SK-N-SH treated with all-trans-retinoic acid at 6 μM for 48 hours (cell line): ENCODE data around the gene RMND5A.

Experiments
- ATAC-seq: fragments of 200-7000 bp; cut with Tn5 transposase; 3 replicates; pipeline ENCODE4 v1.9.1; 2020; ENCODE audit warnings: mild to moderate bottlenecking, moderate library complexity
- ARNTL ChIP-seq: fragments of 450-650 bp; formaldehyde crosslinking; IDR thresholded peaks from 2 replicates; pipeline ENCODE4 v1.5.0; 2020; ENCODE audit warnings: low read depth, mild to moderate bottlenecking, moderate library complexity, borderline replicate concordance
- BACH2 ChIP-seq: fragments of 250-450 bp; sonication (Bioruptor Pico); IDR thresholded peaks from 2 replicates; pipeline ENCODE4 v1.9.0; 2021; ENCODE audit warnings: mild to moderate bottlenecking, borderline replicate concordance
- CREB5 ChIP-seq: fragments of 250-450 bp; sonication (Bioruptor Pico); IDR thresholded peaks from 2 replicates; pipeline ENCODE4 v1.5.1; 2020; ENCODE audit warnings: low read depth, mild to moderate bottlenecking, moderate library complexity
- CSDC2 ChIP-seq: fragments of 250-450 bp; sonication (Bioruptor Pico); IDR thresholded peaks from 2 replicates; pipeline ENCODE4 v1.5.0; 2020; ENCODE audit warnings: mild to moderate bottlenecking, moderate library complexity
- CSRNP3 ChIP-seq: fragments of 250-450 bp; sonication (Bioruptor Pico); IDR thresholded peaks from 2 replicates; pipeline ENCODE4 v1.5.1; 2021; ENCODE audit warnings: mild to moderate bottlenecking, moderate library complexity
- ESRRG ChIP-seq: fragments of 250-450 bp; sonication (Bioruptor Pico); IDR thresholded peaks from 2 replicates; pipeline ENCODE4 v1.6.1; 2021; ENCODE audit warnings: mild to moderate bottlenecking
- GLIS3 ChIP-seq: fragments of 250-450 bp; sonication (Bioruptor Pico); IDR thresholded peaks from 2 replicates; pipeline ENCODE4 v1.5.0; 2020; ENCODE audit warnings: mild to moderate bottlenecking, moderate library complexity
- ISL1 ChIP-seq: fragments of 250-450 bp; sonication (Bioruptor Pico); IDR thresholded peaks from 2 replicates; pipeline ENCODE4 v2.1.2; 2022; ENCODE audit warnings: mild to moderate bottlenecking, moderate library complexity
- OSR1 ChIP-seq: fragments of 250-450 bp; sonication (Bioruptor Pico); IDR thresholded peaks from 2 replicates; pipeline ENCODE4 v1.8.0; 2022; ENCODE audit warnings: moderate library complexity, mild to moderate bottlenecking, inconsistent platforms
- PATZ1 ChIP-seq: fragments of 250-450 bp; sonication (Bioruptor Pico); IDR thresholded peaks from 2 replicates; pipeline ENCODE4 v1.8.0; 2020; ENCODE audit warnings: mild to moderate bottlenecking, moderate library complexity, borderline replicate concordance
- POU6F1 ChIP-seq: fragments of 250-450 bp; sonication (Bioruptor Pico); IDR thresholded peaks from 2 replicates; pipeline ENCODE4 v1.8.0; 2021; ENCODE audit warnings: low read depth, mild to moderate bottlenecking, moderate library complexity, borderline replicate concordance
- SNAI2 ChIP-seq: fragments of 250-450 bp; sonication (Bioruptor Pico); IDR thresholded peaks from 2 replicates; pipeline ENCODE4 v1.5.0; 2020; ENCODE audit warnings: mild to moderate bottlenecking, moderate library complexity
- TCF4 ChIP-seq: fragments of 250-450 bp; sonication (Bioruptor Pico); IDR thresholded peaks from 2 replicates; pipeline ENCODE4 v1.8.0; 2021; ENCODE audit warnings: mild to moderate bottlenecking, moderate library complexity, borderline replicate concordance
- TOX ChIP-seq: fragments of 250-450 bp; sonication (Bioruptor Pico); IDR thresholded peaks from 2 replicates; pipeline ENCODE4 v1.8.0; 2021; ENCODE audit warnings: mild to moderate bottlenecking, moderate library complexity, borderline replicate concordance
- TSHZ2 ChIP-seq: fragments of 250-450 bp; sonication (Bioruptor Pico); IDR thresholded peaks from 2 replicates; pipeline ENCODE4 v1.5.0; 2020; ENCODE audit warnings: mild to moderate bottlenecking, moderate library complexity
- ZC3H10 ChIP-seq: fragments of 250-450 bp; sonication (Bioruptor Pico); IDR thresholded peaks from 2 replicates; pipeline ENCODE4 v1.5.1; 2021; ENCODE audit warnings: mild to moderate bottlenecking, moderate library complexity
- ZFP3 ChIP-seq: fragments of 250-450 bp; sonication (Bioruptor Pico); IDR thresholded peaks from 2 replicates; pipeline ENCODE4 v1.5.0; 2020; ENCODE audit warnings: mild to moderate bottlenecking, moderate library complexity
- ZFP30 ChIP-seq: fragments of 450-650 bp; formaldehyde crosslinking; IDR thresholded peaks from 2 replicates; pipeline ENCODE4 v1.5.0; 2022; ENCODE audit warnings: mild to moderate bottlenecking, moderate library complexity
- ZNF565 ChIP-seq: fragments of 450-650 bp; formaldehyde crosslinking; conservative IDR thresholded peaks from 2 replicates; pipeline ENCODE4 v1.5.0; 2020; ENCODE audit warnings: low read depth, mild to moderate bottlenecking, moderate library complexity
- ZNF70 ChIP-seq: fragments of 450-650 bp; formaldehyde crosslinking; IDR thresholded peaks from 2 replicates; pipeline ENCODE4 v1.5.0; 2020; ENCODE audit warnings: mild to moderate bottlenecking, moderate library complexity
- ZNF8 ChIP-seq: fragments of 450-650 bp; formaldehyde crosslinking; IDR thresholded peaks from 2 replicates; pipeline ENCODE4 v1.5.0; 2020; ENCODE audit warnings: mild to moderate bottlenecking, moderate library complexity

The RMND5A gene

GRCh38 chr2:86776532-86776931 is 56.4 kb downstream of the RMND5A start (continued):
- TF ChIP-seq ARNTL (CRISPR knock-in tag) (no peak), CREB5 (CRISPR knock-in tag) (no peak)

- TF ChIP-seq CREB5 (CRISPR knock-in tag) (no peak), ZC3H10 (CRISPR knock-in tag) (no peak), ISL1 (no peak), ZNF565 (no peak), TSHZ2 (no peak)
- no peak for ATAC-seq
Measured at GRCh38 chr2:86778957-86779356, 58.9 kb downstream of the RMND5A start.

GRCh38 chr2:86779971-86780370 is 59.9 kb downstream of the RMND5A start:
- no peak for ATAC-seq
- TF ChIP-seq ZFP30 (no peak), TSHZ2 (no peak), POU6F1 (CRISPR knock-in tag) (no peak), CSRNP3 (CRISPR knock-in tag) (no peak), TOX (CRISPR knock-in tag) (no peak), CREB5 (CRISPR knock-in tag) (no peak), ISL1 (no peak), ARNTL (CRISPR knock-in tag) (no peak), PATZ1 (CRISPR knock-in tag) (no peak), SNAI2 (no peak), TCF4 (no peak), GLIS3 (CRISPR knock-in tag) (no peak), CSDC2 (CRISPR knock-in tag) (no peak), ZNF70 (no peak), ZNF8 (no peak), ZFP3 (no peak), ZC3H10 (CRISPR knock-in tag) (no peak), BACH2 (no peak), ESRRG (CRISPR knock-in tag) (no peak), OSR1 (no peak)
